ENCODE results near the gene HDLBP.

GRCh38 chr2:241325257-241325656 is 9.8 kb upstream of the HDLBP start:
- TF ChIP-seq CTCF (IDR thresholded peaks at IDR 0.05; ENCODE audit: insufficient read depth, low read length, poor library complexity, severe bottlenecking) (no peak), EZH2phosphoT487 (conservative IDR thresholded peaks at IDR 0.05; ENCODE audit: low read length) (no peak)

Measured in SU-DHL-6 (cell line).